COR-L47 (cell line): ENCODE measurements around the gene LCE6A.

ENCODE experiments used
- DNase-seq: peaks from one replicate; lab custom pipeline; 2025; lab: John Stamatoyannopoulos, UW

Gene LCE6A

DNA sequence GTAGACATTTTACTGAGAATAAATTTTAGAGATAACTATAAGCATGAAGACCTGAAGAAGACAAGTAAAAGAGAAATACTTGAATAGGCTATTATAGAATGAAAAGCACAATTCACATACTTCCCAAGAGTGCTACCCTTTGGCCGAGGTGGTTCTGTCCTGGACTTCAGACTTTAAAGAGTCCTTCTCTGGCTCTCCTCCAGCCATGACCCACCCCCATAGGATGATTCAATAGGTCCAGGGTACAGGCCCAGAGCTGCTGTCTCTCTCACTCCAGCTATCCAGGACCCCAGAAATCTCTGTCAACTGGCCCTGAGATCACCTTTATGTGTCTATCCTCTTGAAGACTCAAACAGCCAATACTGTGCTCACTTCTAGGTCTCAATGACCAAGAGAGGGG is 34.2 kb downstream of the LCE6A start:
- DNase-seq: no peak

DNA sequence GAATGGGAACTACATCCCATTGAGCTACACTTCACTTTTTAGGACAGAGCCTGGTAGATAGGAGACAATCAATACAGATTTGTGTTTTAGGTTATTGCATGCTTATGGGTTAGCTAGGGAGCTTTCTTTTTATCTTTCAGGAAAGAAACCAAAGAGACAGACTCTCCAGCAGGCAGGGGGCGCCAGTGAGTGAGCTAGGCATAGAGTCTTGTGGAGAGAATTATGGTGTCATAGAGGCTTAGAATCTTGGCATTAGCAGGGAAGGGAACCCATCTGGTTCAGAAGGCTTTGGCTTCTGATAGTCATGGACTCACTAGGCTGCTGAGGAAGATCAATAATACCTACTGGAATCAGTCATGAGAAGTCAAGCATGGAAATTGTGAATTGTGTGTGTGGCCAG is 35.4 kb downstream of the LCE6A start, which contains the start of gene SMCP:
TSS of gene SMCP (plus strand) at position 281 of the 400 bp plus-strand sequence. CDS start 6,101 bp downstream, outside the sequence.
- no peak for DNase-seq

DNA sequence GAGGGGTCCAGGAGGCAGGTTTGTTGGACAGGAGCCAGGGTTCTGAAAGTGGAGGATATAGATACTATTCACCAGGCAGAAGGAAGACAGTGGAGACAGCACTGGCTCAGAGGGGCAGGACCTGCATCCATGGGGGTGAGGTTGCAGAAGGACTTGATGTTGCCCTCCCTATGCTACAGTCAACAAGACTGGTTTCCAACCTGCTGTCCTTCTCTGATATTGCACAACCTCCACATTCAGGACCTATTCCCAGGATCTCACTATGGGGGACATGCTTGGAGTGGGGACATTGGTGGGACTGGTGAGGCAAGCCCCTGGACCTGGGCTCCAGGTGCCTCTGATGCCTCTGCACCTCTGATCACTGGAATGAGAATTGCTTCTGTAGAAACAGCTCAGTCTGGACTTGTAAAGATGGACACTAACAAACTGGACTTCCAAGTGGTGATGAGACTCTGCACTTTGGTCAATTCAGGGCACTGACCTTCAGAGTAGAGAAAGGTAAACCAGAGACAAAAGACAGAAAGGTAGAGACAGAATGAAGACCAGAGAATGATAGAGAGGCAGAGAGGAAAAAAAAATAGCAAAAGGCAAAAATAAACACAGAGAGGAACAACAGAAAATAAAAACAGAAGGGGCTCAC is 37.0 kb downstream of the LCE6A start:
- no peak for DNase-seq

DNA sequence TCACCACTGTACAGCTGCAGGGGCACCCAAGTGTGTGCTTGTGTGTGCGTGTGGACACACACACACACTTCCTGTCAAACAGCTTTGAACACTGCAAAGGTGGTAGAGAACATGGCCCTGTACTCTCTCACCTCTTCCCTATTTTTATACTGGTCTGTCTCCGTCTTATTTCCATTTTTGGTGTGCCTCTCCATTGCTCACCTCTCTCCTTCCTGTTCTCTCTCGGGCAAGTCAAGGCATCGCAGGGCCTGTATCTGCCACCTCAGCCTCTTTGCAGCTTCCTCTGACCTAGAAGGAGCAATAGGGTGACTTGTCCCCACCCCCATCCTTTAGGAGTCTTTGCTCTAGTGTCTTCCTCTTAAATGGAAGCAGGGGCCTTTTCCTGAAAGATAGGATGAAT is 37.7 kb downstream of the LCE6A start:
- DNase-seq: no peak

DNA sequence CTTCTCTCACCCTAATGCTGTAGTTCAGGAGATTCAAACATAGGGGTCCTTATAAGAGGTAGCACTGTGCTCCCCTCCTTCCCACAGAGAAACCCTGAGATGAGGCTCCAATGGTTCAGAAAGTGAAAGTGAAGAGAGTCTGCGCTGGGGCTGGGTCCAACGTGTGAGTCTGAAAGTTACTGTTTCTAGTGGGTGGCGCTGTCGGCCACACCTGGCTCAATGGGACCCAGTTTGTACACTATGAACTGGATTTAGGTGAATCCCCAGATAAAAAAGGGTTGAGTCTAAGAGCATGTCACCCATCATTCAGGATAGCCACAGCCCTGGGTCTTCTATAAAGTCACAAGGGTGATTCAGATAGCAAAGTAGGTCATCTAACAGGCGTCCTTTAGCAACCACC is 38.3 kb downstream of the LCE6A start:
- DNase-seq: no peak

DNA sequence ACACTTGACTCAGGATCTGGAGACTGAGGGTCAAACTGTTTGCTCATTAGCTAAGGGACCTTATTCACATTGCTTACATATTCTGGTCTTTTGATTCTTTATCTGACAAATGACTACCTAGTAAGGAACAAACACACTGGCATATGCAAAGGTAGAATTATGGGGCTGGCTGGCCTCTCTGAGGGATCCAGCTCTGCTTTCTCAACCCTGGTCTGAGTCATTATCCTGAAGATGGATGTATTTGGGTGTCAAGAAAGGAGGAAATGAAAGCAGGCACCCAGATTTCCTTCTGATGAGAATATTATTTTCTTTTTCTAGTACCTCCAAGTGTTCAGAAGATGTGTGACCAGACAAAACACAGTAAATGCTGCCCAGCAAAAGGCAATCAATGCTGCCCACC is 41.4 kb downstream of the LCE6A start:
- no peak for DNase-seq

DNA sequence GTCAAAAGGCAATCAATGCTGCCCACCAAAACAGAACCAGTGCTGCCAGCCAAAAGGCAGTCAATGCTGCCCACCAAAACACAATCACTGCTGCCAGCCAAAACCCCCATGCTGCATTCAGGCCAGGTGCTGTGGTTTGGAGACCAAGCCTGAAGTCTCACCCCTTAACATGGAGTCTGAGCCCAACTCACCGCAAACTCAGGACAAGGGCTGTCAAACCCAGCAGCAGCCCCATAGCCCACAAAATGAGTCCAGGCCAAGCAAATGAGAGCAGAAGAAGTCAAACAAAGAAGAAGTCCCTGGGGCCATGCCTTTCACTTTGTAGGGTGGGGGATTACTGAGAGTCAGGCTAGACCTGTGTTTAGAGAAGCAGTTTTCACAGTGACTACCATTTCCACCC is 41.9 kb downstream of the LCE6A start:
- no peak for DNase-seq

DNA sequence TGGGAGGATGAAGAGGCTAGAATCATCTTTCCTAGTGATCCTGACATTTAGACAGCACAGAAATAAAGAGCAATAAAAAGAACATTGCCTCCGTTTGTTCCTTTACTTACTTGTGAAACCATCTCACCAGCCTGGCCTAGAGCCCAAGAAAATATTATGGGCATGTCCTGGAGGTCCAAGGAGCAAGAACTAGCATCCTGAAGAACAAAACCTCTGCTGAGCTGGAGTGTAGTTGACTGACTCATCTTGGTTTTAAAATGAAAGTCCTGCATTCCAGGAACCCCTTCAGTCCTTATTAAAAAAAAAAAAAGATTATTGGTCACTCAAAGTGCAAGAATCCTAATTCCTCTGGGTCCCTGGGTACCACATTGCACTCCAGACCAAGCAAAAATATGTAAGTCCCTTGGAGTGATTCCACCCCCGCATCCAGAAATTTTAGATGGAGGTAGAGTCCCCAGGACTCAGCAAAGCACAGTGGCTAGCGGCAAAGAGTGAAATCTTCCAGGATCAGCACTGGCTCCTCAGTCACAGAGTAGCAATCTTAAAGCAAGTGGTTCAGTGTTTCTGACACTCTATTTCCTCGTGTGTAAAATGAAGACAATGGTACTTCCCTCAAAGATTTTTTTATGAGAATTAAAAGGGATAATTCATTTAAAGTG is 42.4 kb downstream of the LCE6A start:
- no peak for DNase-seq

DNA sequence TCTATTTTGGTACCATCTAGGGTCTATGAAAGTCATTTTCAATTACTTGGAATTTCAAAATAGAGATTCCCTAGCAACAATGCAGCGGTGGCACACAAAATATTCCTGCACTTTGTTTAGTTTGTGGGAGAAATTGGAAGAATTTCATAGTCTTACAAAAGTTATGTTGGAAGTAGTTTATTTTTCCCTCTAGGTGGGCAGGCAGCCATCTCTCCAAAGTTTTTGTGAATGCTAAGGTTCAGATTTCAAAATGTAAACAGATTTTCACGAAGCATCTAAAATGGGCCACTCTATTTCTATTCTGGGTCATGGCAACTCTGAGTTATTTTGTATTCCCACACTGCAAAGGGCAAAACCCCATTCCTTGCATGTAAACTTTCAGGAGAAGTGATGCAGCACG is 43.4 kb downstream of the LCE6A start:
- DNase-seq: no peak

DNA sequence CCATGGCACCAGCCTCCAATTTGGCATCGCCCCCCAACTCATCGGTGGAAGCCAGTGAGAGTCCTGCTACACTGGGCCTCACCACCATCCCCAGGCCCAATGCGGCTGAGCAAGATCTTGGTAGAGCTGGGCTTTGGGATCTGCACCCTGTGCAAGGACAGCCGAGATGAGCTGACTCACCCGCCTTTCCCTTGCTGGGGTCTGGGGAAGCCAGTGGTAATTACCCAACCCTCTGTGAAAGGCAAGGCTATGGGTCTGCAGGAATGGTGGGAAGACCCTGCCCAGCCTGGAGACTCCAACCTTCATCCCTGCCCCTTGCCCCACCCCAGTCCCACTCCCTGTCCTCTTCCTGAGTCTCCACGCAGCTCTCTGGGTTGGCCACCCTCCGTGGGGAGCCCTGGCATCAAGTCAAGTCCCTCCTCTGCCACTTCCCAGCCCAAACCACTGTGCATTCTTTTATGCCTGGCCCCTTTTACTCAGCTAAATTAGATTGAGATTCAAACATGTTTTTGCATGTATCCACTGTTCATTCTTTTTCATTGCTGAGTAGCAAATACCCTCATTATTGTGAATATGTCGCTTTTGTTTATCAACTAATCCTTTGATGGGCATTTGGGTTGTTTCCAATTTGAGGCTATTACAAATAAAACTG is 44.2 kb downstream of the LCE6A start:
- no peak for DNase-seq

DNA sequence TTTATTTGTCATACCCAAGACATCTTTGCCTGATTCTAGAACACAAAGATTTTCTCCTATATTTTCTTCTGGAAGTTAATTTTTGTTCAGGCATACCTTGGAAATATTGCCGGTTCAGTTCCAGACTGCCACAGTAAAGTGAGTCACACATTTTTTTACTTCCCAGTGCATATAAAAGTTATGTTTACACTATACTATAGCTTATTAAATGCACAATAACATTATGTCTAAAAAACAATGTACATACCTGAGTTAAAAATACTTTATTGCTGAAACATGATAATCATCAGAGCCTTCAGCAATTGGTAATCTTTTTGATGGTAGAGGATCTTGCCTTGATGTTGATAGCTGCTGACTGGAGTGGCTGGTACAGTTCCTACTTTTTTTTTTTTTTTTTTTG is 45.5 kb downstream of the LCE6A start:
- no peak for DNase-seq
